Urothelium cell line (cell line): Measurements from ENCODE around the gene GEMIN4.

ENCODE experiments used
- DNase-seq: peaks from one replicate; pipeline ENCODE4 v3.0.0; 2011; ENCODE audit warnings: low spot score, mixed read lengths
- FAIRE-seq: peaks from 2 replicates; lab custom pipeline; 2011; peaks lifted over from hg19 to GRCh38; lab: Jason Lieb, UNC

Gene GEMIN4

GRCh38 chr17:745406-745805, 6.7 kb downstream of the GEMIN4 start:
- DNase-seq (no peak), FAIRE-seq (no peak)

- DNase-seq (no peak), FAIRE-seq (no peak)
Observed at GRCh38 chr17:744937-745336, 7.1 kb downstream of the GEMIN4 start.

GRCh38 chr17:743139-743538, 8.9 kb downstream of the GEMIN4 start:
- DNase-seq (no peak), FAIRE-seq (no peak)

GRCh38 chr17:742147-742793, 9.8 kb downstream of the GEMIN4 start:
- no peak for FAIRE-seq

GRCh38 chr17:740240-741017, 11.6 kb downstream of the GEMIN4 start:
- DNase-seq (no peak), FAIRE-seq (no peak)

More at GRCh38 chr17:742147-742793, 9.8 kb downstream of the GEMIN4 start:
- no peak for DNase-seq

- DNase-seq = no peak
- FAIRE-seq = no peak
Observed at GRCh38 chr17:737561-738113, 14.4 kb downstream of the GEMIN4 start.

- FAIRE-seq (no peak), DNase-seq (no peak)
Observed at GRCh38 chr17:733743-734142, 18.3 kb downstream of the GEMIN4 start.

- no peak for FAIRE-seq
- peak; percentile 25 for DNase-seq
Observed at GRCh38 chr17:732902-733720, 19.0 kb downstream of the GEMIN4 start.

GRCh38 chr17:732067-732901, 19.8 kb downstream of the GEMIN4 start, which contains the start of gene TLCD3A:
Gene TLCD3A (plus strand): TSS chr17:732596. CDS start chr17:732648, 52 bp downstream.
- DNase-seq (peak; percentile 71), FAIRE-seq (no peak)

- DNase-seq = no peak
- no peak for FAIRE-seq
Observed at GRCh38 chr17:731644-732066, 20.4 kb downstream of the GEMIN4 start.

- DNase-seq (no peak), FAIRE-seq (no peak)
Observed at GRCh38 chr17:728911-729310, 23.2 kb downstream of the GEMIN4 start.

GRCh38 chr17:726271-726919, 25.7 kb downstream of the GEMIN4 start:
- no peak for DNase-seq
- FAIRE-seq = no peak

- DNase-seq (no peak), FAIRE-seq (no peak)
Observed at GRCh38 chr17:725746-726145, 26.3 kb downstream of the GEMIN4 start.

GRCh38 chr17:725084-725483, 27.0 kb downstream of the GEMIN4 start:
- FAIRE-seq = no peak
- no peak for DNase-seq

GRCh38 chr17:721540-721937, 30.5 kb downstream of the GEMIN4 start:
- no peak for DNase-seq
- no peak for FAIRE-seq

GRCh38 chr17:720706-721539, 31.1 kb downstream of the GEMIN4 start:
- FAIRE-seq = no peak

GRCh38 chr17:718075-718474, 34.0 kb downstream of the GEMIN4 start:
- DNase-seq (no peak), FAIRE-seq (no peak)

More at GRCh38 chr17:720706-721539, 31.1 kb downstream of the GEMIN4 start:
- no peak for DNase-seq

GRCh38 chr17:708132-708531, 43.9 kb downstream of the GEMIN4 start:
- DNase-seq (no peak), FAIRE-seq (no peak)

- no peak for DNase-seq
- FAIRE-seq = no peak
Observed at GRCh38 chr17:705863-706262, 46.2 kb downstream of the GEMIN4 start.
